ENCODE data around the gene ACTN4.

DNA sequence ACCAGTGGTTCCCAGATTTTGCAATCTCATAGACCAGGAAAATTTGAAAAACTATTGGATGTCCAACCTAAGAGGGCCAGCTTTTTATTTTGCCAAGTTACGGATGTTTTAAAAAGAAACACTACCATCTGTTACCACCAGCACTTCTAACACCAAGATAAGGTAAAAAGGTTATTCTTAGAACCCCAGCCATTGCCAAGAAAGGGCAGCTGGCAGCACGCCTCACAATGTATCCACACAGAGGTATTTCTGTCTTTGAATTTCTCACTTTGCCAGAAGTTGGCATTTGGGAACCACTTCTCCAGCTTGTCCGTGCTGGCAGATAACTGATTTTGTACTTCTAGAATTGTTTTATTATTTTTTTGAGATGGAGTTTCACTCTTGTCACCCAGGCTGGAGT lies 68.1 kb downstream of the ACTN4 start:
- TF ChIP-seq, protein P1, sequence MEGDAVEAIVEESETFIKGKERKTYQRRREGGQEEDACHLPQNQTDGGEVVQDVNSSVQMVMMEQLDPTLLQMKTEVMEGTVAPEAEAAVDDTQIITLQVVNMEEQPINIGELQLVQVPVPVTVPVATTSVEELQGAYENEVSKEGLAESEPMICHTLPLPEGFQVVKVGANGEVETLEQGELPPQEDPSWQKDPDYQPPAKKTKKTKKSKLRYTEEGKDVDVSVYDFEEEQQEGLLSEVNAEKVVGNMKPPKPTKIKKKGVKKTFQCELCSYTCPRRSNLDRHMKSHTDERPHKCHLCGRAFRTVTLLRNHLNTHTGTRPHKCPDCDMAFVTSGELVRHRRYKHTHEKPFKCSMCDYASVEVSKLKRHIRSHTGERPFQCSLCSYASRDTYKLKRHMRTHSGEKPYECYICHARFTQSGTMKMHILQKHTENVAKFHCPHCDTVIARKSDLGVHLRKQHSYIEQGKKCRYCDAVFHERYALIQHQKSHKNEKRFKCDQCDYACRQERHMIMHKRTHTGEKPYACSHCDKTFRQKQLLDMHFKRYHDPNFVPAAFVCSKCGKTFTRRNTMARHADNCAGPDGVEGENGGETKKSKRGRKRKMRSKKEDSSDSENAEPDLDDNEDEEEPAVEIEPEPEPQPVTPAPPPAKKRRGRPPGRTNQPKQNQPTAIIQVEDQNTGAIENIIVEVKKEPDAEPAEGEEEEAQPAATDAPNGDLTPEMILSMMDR (IDR thresholded peaks at IDR 0.05), result no peak
- no peak for TF ChIP-seq POLR2A (IDR thresholded peaks at IDR 0.05)
